ENCODE data around the gene LRRC74A. TPM values are rescaled to one million over a fixed set of nuclear protein-coding genes. Genes with fewer than 3 reads are reported as not detected.

Gene LRRC74A
- total RNA-seq, 1 experiment from 2014 or later: not detected

DNA sequence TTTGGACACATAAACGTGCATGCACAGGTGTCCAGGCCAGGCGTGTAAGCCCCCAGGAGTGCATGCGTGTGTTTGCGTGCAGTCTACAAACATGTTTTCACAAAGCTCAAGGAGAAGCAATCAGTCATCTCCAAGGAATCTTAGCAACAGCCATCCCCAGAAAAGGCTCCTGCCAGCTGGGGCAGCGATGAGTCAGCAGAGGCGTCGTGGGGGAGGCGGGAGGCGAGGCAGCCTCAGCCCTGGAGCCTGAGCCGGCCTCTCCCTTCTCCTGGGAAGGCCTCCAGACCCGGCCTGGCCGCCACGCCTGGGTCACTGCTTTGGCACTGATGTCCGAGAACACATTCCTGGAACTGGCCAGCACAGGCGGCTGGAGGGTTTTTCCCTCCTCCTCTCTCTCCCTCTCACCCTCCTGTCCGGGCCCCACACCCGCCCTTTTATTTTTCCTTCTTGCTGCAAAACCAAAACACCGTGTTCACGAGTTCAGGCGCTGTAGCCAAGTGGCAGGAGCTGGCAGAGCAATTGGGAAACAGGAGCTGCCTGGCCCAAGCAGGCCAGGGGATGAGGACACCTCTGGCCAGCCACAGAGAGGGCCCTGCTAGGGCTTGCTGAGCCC is 92.7 kb downstream of the LRRC74A start:
- Histone ChIP-seq H2AK5ac (ENCODE audit: insufficient read length, low read length) (no peak overlapping the region), H2BK120ac (ENCODE audit: low read depth, low read length, poor library complexity, severe bottlenecking) (no peak overlapping the region), H3K23ac (ENCODE audit: insufficient read length, low read depth, low read length) (no peak overlapping the region), H3K79me1 (ENCODE audit: insufficient read depth, low read depth, low read length, poor library complexity, severe bottlenecking) (no peaks in the 10 kb centered on the region), H3K27ac (ENCODE audit: insufficient read length, low read depth, low read length) (no peak overlapping the region), H3K27me3 (ENCODE audit: insufficient read depth, low read length) (no peaks in the 10 kb centered on the region), H3K4me1 (ENCODE audit: insufficient read depth, low read length) (peaks cover 29% of the 10 kb centered on the region; the same call in 1 of the 2 replicates), H3T11ph (ENCODE audit: low read length) (no peak overlapping the region), H2BK12ac (ENCODE audit: insufficient read length, low read depth, low read length) (no peak overlapping the region), H2BK15ac (ENCODE audit: low read depth, low read length) (no peak overlapping the region), H3K14ac (ENCODE audit: insufficient read depth, low read length) (peak overlapping the region; percentile 33; the same call in 1 of the 2 replicates), H4K20me1 (ENCODE audit: control insufficient read depth, insufficient read depth, insufficient read length) (no peaks in the 10 kb centered on the region), H2BK5ac (ENCODE audit: insufficient read length, low read length) (no peak overlapping the region), H3K4me2 (ENCODE audit: insufficient read depth, insufficient read length, low read length) (no peak overlapping the region), H3K79me2 (ENCODE audit: insufficient read depth, low read length) (no peaks in the 10 kb centered on the region), H3K9ac (ENCODE audit: extremely low read depth, insufficient read length, low read length) (no peak overlapping the region), H2BK20ac (ENCODE audit: low read depth, low read length, poor library complexity, severe bottlenecking) (no peak overlapping the region), H4K91ac (ENCODE audit: insufficient read length, low read depth, low read length) (peak overlapping the region; percentile 58), H3K9me3 (ENCODE audit: control insufficient read depth, low read depth, low read length) (no peaks in the 10 kb centered on the region), H3K4ac (ENCODE audit: low read depth, low read length) (no peak overlapping the region), H4K5ac (ENCODE audit: insufficient read length, low read depth, low read length) (no peak overlapping the region), H3K56ac (ENCODE audit: insufficient read length, low read depth, low read length) (no peak overlapping the region), H3K18ac (ENCODE audit: insufficient read length, low read depth, low read length) (peak overlapping the region; percentile 41), H3K23me2 (ENCODE audit: insufficient read length, low read depth, low read length, poor library complexity, severe bottlenecking) (no peaks in the 10 kb centered on the region), H4K8ac (replicated peaks; ENCODE audit: insufficient read length, low read depth, low read length) (no peak overlapping the region), H2AFZ (ENCODE audit: low read length) (no peak overlapping the region)
- no peak overlapping the region for H3K4me3 Mint-ChIP-seq
- whole genome bisulfite sequencing (ENCODE audit: extremely low coverage, insufficient read length, low lambda C conversion rate): no CpG with 5 or more reads among the region's 20 CpGs
- H3K9me3 Mint-ChIP-seq: no peaks in the 10 kb centered on the region; a peak in 3 of 5 replicates
- peak; percentile 78 for DNase-seq
- no peaks in the 10 kb centered on the region; a peak in 2 of 7 replicates for H3K36me3 Mint-ChIP-seq (ENCODE audit: insufficient read depth in 1 of 3, low read depth in 3 of 3)
- peaks cover 1% of the 10 kb centered on the region; the same call in 1 of the 2 replicates for H3K27me3 Mint-ChIP-seq (ENCODE audit: low read depth)
- H3K4me1 Mint-ChIP-seq: peaks cover 72 to 81% of the 10 kb centered on the region in 2 experiments
- TF ChIP-seq, protein P1, sequence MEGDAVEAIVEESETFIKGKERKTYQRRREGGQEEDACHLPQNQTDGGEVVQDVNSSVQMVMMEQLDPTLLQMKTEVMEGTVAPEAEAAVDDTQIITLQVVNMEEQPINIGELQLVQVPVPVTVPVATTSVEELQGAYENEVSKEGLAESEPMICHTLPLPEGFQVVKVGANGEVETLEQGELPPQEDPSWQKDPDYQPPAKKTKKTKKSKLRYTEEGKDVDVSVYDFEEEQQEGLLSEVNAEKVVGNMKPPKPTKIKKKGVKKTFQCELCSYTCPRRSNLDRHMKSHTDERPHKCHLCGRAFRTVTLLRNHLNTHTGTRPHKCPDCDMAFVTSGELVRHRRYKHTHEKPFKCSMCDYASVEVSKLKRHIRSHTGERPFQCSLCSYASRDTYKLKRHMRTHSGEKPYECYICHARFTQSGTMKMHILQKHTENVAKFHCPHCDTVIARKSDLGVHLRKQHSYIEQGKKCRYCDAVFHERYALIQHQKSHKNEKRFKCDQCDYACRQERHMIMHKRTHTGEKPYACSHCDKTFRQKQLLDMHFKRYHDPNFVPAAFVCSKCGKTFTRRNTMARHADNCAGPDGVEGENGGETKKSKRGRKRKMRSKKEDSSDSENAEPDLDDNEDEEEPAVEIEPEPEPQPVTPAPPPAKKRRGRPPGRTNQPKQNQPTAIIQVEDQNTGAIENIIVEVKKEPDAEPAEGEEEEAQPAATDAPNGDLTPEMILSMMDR (conservative IDR thresholded peaks at IDR 0.05): no peak
- H3K27ac Mint-ChIP-seq: peak overlapping the region; percentile 85 to 98 (median 92); a peak in 4 of 7 replicates

Other genes with a start within 250 kb of the LRRC74A start
- 5.8 and 6.2 TPM in 2 replicates for gene VASH1, start 64.9 kb upstream of the LRRC74A start, total RNA-seq (2021)
- 21.5 TPM in 2 replicates for gene ANGEL1, start 13.5 kb upstream of the LRRC74A start, total RNA-seq (2021)
- 59.0 and 60.1 TPM in 2 replicates for gene IRF2BPL, start 202.3 kb downstream of the LRRC74A start, total RNA-seq (2021)

Measured in H9 (cell line).